Gastrocnemius medialis (tissue), 4 donors: Measurements from ENCODE around the gene FMO3. TPM values are rescaled to one million over a fixed set of nuclear protein-coding genes. Genes with fewer than 3 reads are reported as not detected.

Source experiments
- ATAC-seq, 2 donors: fragments of 150-250 bp; one replicate each; pipeline ENCODE4 v1.9.1; 2016
- DNase-seq, 2 donors: peaks; one replicate each; pipeline ENCODE4 v3.0.0-alpha.2; 2019
- H3K27ac ChIP-seq, 4 donors: fragments of 200-600 bp; sonication (generic); 1 replicate in 1 of 4; 2 replicates in 3 of 4; pipeline ENCODE4 v1.5.1; 2016 to 2018; ENCODE audit warnings: mild to moderate bottlenecking in 2 of 4, moderate library complexity in 1 of 4
- H3K27me3 ChIP-seq, 3 donors: fragments of 200-600 bp; sonication (generic) in 2 of 3; 1 replicate in 1 of 3; 2 replicates in 2 of 3; pipeline versions ENCODE4 v1.5.1 to v1.6.0; 2016 to 2019; ENCODE audit warnings: mild to moderate bottlenecking in 1 of 3, moderate library complexity in 1 of 3
- H3K36me3 ChIP-seq, 2 donors: fragments of 200-600 bp; sonication (generic) in 1 of 2; one replicate each; pipeline ENCODE4 v1.5.1; 2017 to 2018
- H3K4me1 ChIP-seq, 2 donors: fragments of 200-600 bp; sonication (generic) in 1 of 2; one replicate each; pipeline ENCODE4 v1.5.1; 2016 to 2017; ENCODE audit warnings: mild to moderate bottlenecking in 2 of 2
- H3K4me3 ChIP-seq, 4 donors: fragments of 200-600 bp; sonication (generic) in 3 of 4; 1 replicate in 1 of 4; 2 replicates in 3 of 4; pipeline ENCODE4 v1.5.1; 2016 to 2019; ENCODE audit warnings: mild to moderate bottlenecking in 2 of 4
- H3K9me3 ChIP-seq, 3 donors: fragments of 200-600 bp; sonication (generic) in 2 of 3; 1 replicate in 1 of 3; 2 replicates in 2 of 3; pipeline ENCODE4 v1.5.1; 2016 to 2019
- CTCF ChIP-seq, 5 experiments: fragments of 450-650 bp in 3 of 5; fragments of 200-600 bp in 2 of 5; sonication (generic) in 2 of 5; IDR thresholded peaks in 4 of 5; conservative IDR thresholded peaks in 1 of 5; 1 replicate in 4 of 5; 2 replicates in 1 of 5; pipeline ENCODE4 v1.5.1; 2016 to 2019; ENCODE audit warnings: antibody characterized with exemption in 5 of 5, mild to moderate bottlenecking in 3 of 5, moderate library complexity in 3 of 5
- POLR2A ChIP-seq, 2 donors: fragments of 450-650 bp; IDR thresholded peaks; one replicate each; pipeline ENCODE4 v1.6.1; 2017; ENCODE audit warnings: antibody characterized with exemption in 2 of 2, mild to moderate bottlenecking in 2 of 2, moderate library complexity in 2 of 2
- in situ Hi-C, 4 donors: fragments of 200-750 bp; cut with MboI; loops; one replicate each; pipeline versions ENCODE4 v1.15.0 to v1.8.0; 2017; ENCODE audit warnings: low sequenced_read_pairs in 4 of 4
- intact Hi-C: fragments of 100-400 bp; cut with DNase I; formaldehyde crosslinking; loops from one replicate; pipeline ENCODE4 v1.15.1; 2023; ENCODE audit warnings: low total_unique reads
- total RNA-seq, 4 donors: library from RNA; depleted of rRNA; stranded (reverse); fragments of >200 nt; gene quantifications; one replicate each; pipeline versions ENCODE4 v1.1.0 to v1.2.3, GENCODE V29; 2016

The FMO3 gene
- total RNA-seq, 4 donors from 2014 or later, result 2.1 to 3.3 (median 2.6) TPM

- Histone ChIP-seq H3K27me3 (no peaks in the 10 kb centered on the region), H3K9me3 (no peaks in the 10 kb centered on the region), H3K4me3 (peak overlapping the region; percentile 14 to 29 (median 21)), H3K4me1 (peaks cover 36 to 47% of the 10 kb centered on the region in 2 donors), H3K36me3 (no peaks in the 10 kb centered on the region), H3K27ac (peak overlapping the region; percentile 65 to 85 (median 78))
- intact Hi-C loops, result no loop called here
- in situ Hi-C loops, result no loop called here
- DNase-seq (peak; percentile 17 to 30), ATAC-seq (peak; percentile 23 to 42)
- TF ChIP-seq CTCF (IDR thresholded peaks at IDR 0.05 in 4 of 5, conservative IDR thresholded peaks at IDR 0.05 in 1 of 5), result no peak
- TF ChIP-seq POLR2A (IDR thresholded peaks at IDR 0.05), result no peak
These were observed 52.0 kb downstream of the FMO3 start for GRCh38 chr1:171142416-171143385.

GRCh38 chr1:171150156-171150555 is 59.5 kb downstream of the FMO3 start:
- no peaks in the 10 kb centered on the region for H3K4me1 ChIP-seq
- no peak overlapping the region for H3K27ac ChIP-seq
- in situ Hi-C loops, result no loop called here
- H3K27me3 ChIP-seq, result no peaks in the 10 kb centered on the region
- no peak for ATAC-seq
- TF ChIP-seq CTCF (IDR thresholded peaks at IDR 0.05 in 4 of 5, conservative IDR thresholded peaks at IDR 0.05 in 1 of 5), result no peak
- no peak for TF ChIP-seq POLR2A (IDR thresholded peaks at IDR 0.05)
- intact Hi-C loops, result no loop called here
- no peaks in the 10 kb centered on the region for H3K9me3 ChIP-seq
- H3K36me3 ChIP-seq, result no peaks in the 10 kb centered on the region
- H3K4me3 ChIP-seq, result no peak overlapping the region
- DNase-seq, result no peak

GRCh38 chr1:171152549-171152948 is 61.8 kb downstream of the FMO3 start:
- Histone ChIP-seq H3K4me1 (no peaks in the 10 kb centered on the region), H3K4me3 (no peak overlapping the region), H3K9me3 (no peaks in the 10 kb centered on the region), H3K27ac (no peak overlapping the region), H3K36me3 (no peaks in the 10 kb centered on the region), H3K27me3 (no peaks in the 10 kb centered on the region)
- no peak for DNase-seq
- no peak for TF ChIP-seq CTCF (IDR thresholded peaks at IDR 0.05 in 4 of 5, conservative IDR thresholded peaks at IDR 0.05 in 1 of 5)
- TF ChIP-seq POLR2A (IDR thresholded peaks at IDR 0.05), result no peak
- intact Hi-C loops, result no loop called here
- no peak for ATAC-seq
- in situ Hi-C loops, result no loop called here

GRCh38 chr1:171155484-171155883 is 64.8 kb downstream of the FMO3 start:
- Histone ChIP-seq H3K9me3 (no peaks in the 10 kb centered on the region), H3K36me3 (no peaks in the 10 kb centered on the region), H3K27me3 (no peaks in the 10 kb centered on the region), H3K27ac (no peak overlapping the region), H3K4me3 (no peak overlapping the region), H3K4me1 (no peaks in the 10 kb centered on the region)
- intact Hi-C loops (no loop called here), in situ Hi-C loops (no loop called here)
- no peak for DNase-seq
- no peak for ATAC-seq
- TF ChIP-seq POLR2A (IDR thresholded peaks at IDR 0.05) (no peak), CTCF (IDR thresholded peaks at IDR 0.05 in 4 of 5, conservative IDR thresholded peaks at IDR 0.05 in 1 of 5) (no peak)
